Measurements from ENCODE around the gene PFDN4. TPM values are rescaled to one million over a fixed set of nuclear protein-coding genes. Genes with fewer than 3 reads are reported as not detected.

PFDN4 gene
- total RNA-seq, 1 donor from 2014 or later = 45.7 TPM

- TF ChIP-seq CTCF (IDR thresholded peaks at IDR 0.05) (no peak), POLR2AphosphoS5 (IDR thresholded peaks at IDR 0.05; ENCODE audit: insufficient read depth in 1 of 2, low read depth in 1 of 2) (no peak), POLR2A (IDR thresholded peaks at IDR 0.05) (no peak)
- Histone ChIP-seq H3K36me3 (peaks cover 0 to 17% of the 10 kb centered on the region in 2 donors), H3K9me3 (no peaks in the 10 kb centered on the region), H3K27ac (no peak overlapping the region), H3K4me3 (no peak overlapping the region), H3K27me3 (no peaks in the 10 kb centered on the region), H3K4me1 (peaks cover 40% of the 10 kb centered on the region)
- no peak for DNase-seq (ENCODE audit: extremely low spot score in 2 of 2)
- intact Hi-C loops (cut with DNase I) = no loop called here
These were observed 5.0 kb downstream of the PFDN4 start for GRCh38 chr20:54212871-54213270.

GRCh38 chr20:54214566-54214965 lies 6.7 kb downstream of the PFDN4 start:
- no peaks in the 10 kb centered on the region for H3K27me3 ChIP-seq
- no peak overlapping the region for H3K4me3 ChIP-seq
- TF ChIP-seq POLR2AphosphoS5 (IDR thresholded peaks at IDR 0.05; ENCODE audit: insufficient read depth in 1 of 2, low read depth in 1 of 2) (no peak), CTCF (IDR thresholded peaks at IDR 0.05) (no peak), POLR2A (IDR thresholded peaks at IDR 0.05) (no peak)
- peaks cover 0 to 17% of the 10 kb centered on the region in 2 donors for H3K36me3 ChIP-seq
- DNase-seq (ENCODE audit: extremely low spot score in 2 of 2) = no peak
- H3K4me1 ChIP-seq = peaks cover 30% of the 10 kb centered on the region
- H3K27ac ChIP-seq = no peak overlapping the region
- H3K9me3 ChIP-seq = no peaks in the 10 kb centered on the region
- intact Hi-C loops (cut with DNase I) = no loop called here

GRCh38 chr20:54215157-54215789 lies 7.4 kb downstream of the PFDN4 start:
- DNase-seq (ENCODE audit: extremely low spot score in 2 of 2) = no peak
- intact Hi-C loops (cut with DNase I) = no loop called here
- Histone ChIP-seq H3K36me3 (peaks cover 0 to 17% of the 10 kb centered on the region in 2 donors), H3K27ac (no peak overlapping the region), H3K4me3 (no peak overlapping the region), H3K4me1 (peaks cover 23% of the 10 kb centered on the region), H3K27me3 (no peaks in the 10 kb centered on the region), H3K9me3 (no peaks in the 10 kb centered on the region)
- TF ChIP-seq POLR2AphosphoS5 (IDR thresholded peaks at IDR 0.05; ENCODE audit: insufficient read depth in 1 of 2, low read depth in 1 of 2) = no peak
- no peak for TF ChIP-seq POLR2A (IDR thresholded peaks at IDR 0.05)
- no peak for TF ChIP-seq CTCF (IDR thresholded peaks at IDR 0.05)

- no peak overlapping the region for H3K27ac ChIP-seq
- peaks cover 7% of the 10 kb centered on the region for H3K4me1 ChIP-seq
- no peak for TF ChIP-seq CTCF (IDR thresholded peaks at IDR 0.05)
- TF ChIP-seq POLR2A (IDR thresholded peaks at IDR 0.05) = no peak
- TF ChIP-seq POLR2AphosphoS5 (IDR thresholded peaks at IDR 0.05; ENCODE audit: insufficient read depth in 1 of 2, low read depth in 1 of 2) = no peak
- DNase-seq (ENCODE audit: extremely low spot score in 2 of 2) = no peak
- H3K36me3 ChIP-seq = peaks cover 0 to 17% of the 10 kb centered on the region in 2 donors
- H3K4me3 ChIP-seq = no peak overlapping the region
- intact Hi-C loops (cut with DNase I) = no loop called here
- H3K27me3 ChIP-seq = no peaks in the 10 kb centered on the region
- H3K9me3 ChIP-seq = no peaks in the 10 kb centered on the region
These were observed 9.9 kb downstream of the PFDN4 start for GRCh38 chr20:54217762-54218161.

- H3K27ac ChIP-seq = no peak overlapping the region
- no peaks in the 10 kb centered on the region for H3K4me1 ChIP-seq
- H3K27me3 ChIP-seq = no peaks in the 10 kb centered on the region
- intact Hi-C loops (cut with DNase I) = no loop called here
- H3K36me3 ChIP-seq = peaks cover 0 to 17% of the 10 kb centered on the region in 2 donors
- no peak for TF ChIP-seq CTCF (IDR thresholded peaks at IDR 0.05)
- TF ChIP-seq POLR2A (IDR thresholded peaks at IDR 0.05) = no peak
- no peak for TF ChIP-seq POLR2AphosphoS5 (IDR thresholded peaks at IDR 0.05; ENCODE audit: insufficient read depth in 1 of 2, low read depth in 1 of 2)
- H3K9me3 ChIP-seq = no peaks in the 10 kb centered on the region
- no peak for DNase-seq (ENCODE audit: extremely low spot score in 2 of 2)
- H3K4me3 ChIP-seq = no peak overlapping the region
These were observed 10.6 kb downstream of the PFDN4 start for GRCh38 chr20:54218470-54218869.
